ENCODE measurements around the gene KRT14. TPM values are rescaled to one million over a fixed set of nuclear protein-coding genes. Genes with fewer than 3 reads are reported as not detected.
"Not testable (repeated sequence)": the region's sequence is repeated elsewhere in the genome, so short reads cannot be mapped to it uniquely, and the experiment has no call there.

KRT14 gene
- total RNA-seq, 1 donor from 2014 or later: not detected

- no peak for TF ChIP-seq CTCF (conservative IDR thresholded peaks at IDR 0.05; ENCODE audit: low read depth, low read length)
- no peak overlapping the region for H3K4me3 ChIP-seq (ENCODE audit: low read depth, low read length)
- no peak for DNase-seq (ENCODE audit: low read depth)
These were observed 26.8 kb upstream of the KRT14 start for GRCh38 chr17:41613277-41614082.

GRCh38 chr17:41612376-41613160, 25.9 kb upstream of the KRT14 start, which contains the start of gene KRT16:
Gene KRT16 (minus strand): TSS chr17:41612767. CDS start chr17:41612688, 79 bp downstream.
- H3K4me3 ChIP-seq (ENCODE audit: low read depth, low read length); DNase-seq (ENCODE audit: low read depth): not testable (repeated sequence)

- no peak overlapping the region for H3K4me3 ChIP-seq (ENCODE audit: low read depth, low read length)
- TF ChIP-seq CTCF (conservative IDR thresholded peaks at IDR 0.05; ENCODE audit: low read depth, low read length): no peak
These were observed 24.4 kb upstream of the KRT14 start for GRCh38 chr17:41610965-41611640.

GRCh38 chr17:41610061-41610517, 23.4 kb upstream of the KRT14 start:
- not testable (repeated sequence) for H3K4me3 ChIP-seq (ENCODE audit: low read depth, low read length); DNase-seq (ENCODE audit: low read depth)

More at GRCh38 chr17:41610965-41611640, 24.4 kb upstream of the KRT14 start:
- DNase-seq (ENCODE audit: low read depth): no peak

- DNase-seq (ENCODE audit: low read depth); H3K4me3 ChIP-seq (ENCODE audit: low read depth, low read length): not testable (repeated sequence)
These were observed 20.2 kb upstream of the KRT14 start for GRCh38 chr17:41606930-41607329.

- no peak overlapping the region for H3K4me3 ChIP-seq (ENCODE audit: low read depth, low read length)
- TF ChIP-seq CTCF (conservative IDR thresholded peaks at IDR 0.05; ENCODE audit: low read depth, low read length): no peak
- no peak for DNase-seq (ENCODE audit: low read depth)
These were observed 15.8 kb upstream of the KRT14 start for GRCh38 chr17:41602524-41602923.

- no peak for DNase-seq (ENCODE audit: low read depth)
- TF ChIP-seq CTCF (conservative IDR thresholded peaks at IDR 0.05; ENCODE audit: low read depth, low read length): no peak
- H3K4me3 ChIP-seq (ENCODE audit: low read depth, low read length): no peak overlapping the region
These were observed 13.6 kb upstream of the KRT14 start for GRCh38 chr17:41600318-41600717.

GRCh38 chr17:41599680-41600079, 13.0 kb upstream of the KRT14 start:
- H3K4me3 ChIP-seq (ENCODE audit: low read depth, low read length): no peak overlapping the region
- no peak for DNase-seq (ENCODE audit: low read depth)
- TF ChIP-seq CTCF (conservative IDR thresholded peaks at IDR 0.05; ENCODE audit: low read depth, low read length): no peak

All from epithelial cell of proximal tubule (primary cell).